Activated CD8-positive, alpha-beta T cell treated with anti-CD3 and anti-CD28 coated beads for 36 hours (primary cell): Measurements from ENCODE around the gene YBX2. TPM values are rescaled to one million over a fixed set of nuclear protein-coding genes. Genes with fewer than 3 reads are reported as not detected.

Experiments
- ATAC-seq: fragments of 200-7000 bp; cut with Tn5 transposase; one replicate; pipeline ENCODE4 v1.10.0; 2021; ENCODE audit warnings: mild to moderate bottlenecking, moderate library complexity
- CTCF ChIA-PET: fragments of 350-600 bp; sonication (Branson Sonifier 250); formaldehyde crosslinking; loops from one replicate; lab custom pipeline; 2021; ENCODE audit warnings: antibody characterized with exemption; lab: Charles Lee
- POLR2A ChIA-PET: fragments of 350-600 bp; sonication (Branson Sonifier 250); formaldehyde crosslinking; loops from one replicate; lab custom pipeline; 2021; ENCODE audit warnings: antibody characterized with exemption; lab: Charles Lee
- DNase-seq: peaks from one replicate; pipeline ENCODE4 v3.0.0-alpha.2; 2020
- H3K27ac Mint-ChIP-seq: one replicate; pipeline ENCODE4 v1.8.0; 2021; ENCODE audit warnings: mild to moderate bottlenecking, mixed read lengths
- H3K27me3 Mint-ChIP-seq: one replicate; pipeline ENCODE4 v1.8.0; 2021; ENCODE audit warnings: mixed read lengths
- H3K36me3 Mint-ChIP-seq: one replicate; pipeline ENCODE4 v1.8.0; 2021; ENCODE audit warnings: low read depth, mixed read lengths
- H3K4me1 Mint-ChIP-seq: one replicate; pipeline ENCODE4 v1.8.0; 2021; ENCODE audit warnings: low read depth, mixed read lengths
- H3K4me3 Mint-ChIP-seq: one replicate; pipeline ENCODE4 v1.8.0; 2021; ENCODE audit warnings: mild to moderate bottlenecking, moderate library complexity, mixed read lengths
- H3K9me3 Mint-ChIP-seq: one replicate; pipeline ENCODE4 v1.8.0; 2021; ENCODE audit warnings: mixed read lengths
- CTCF ChIP-seq: fragments of 200-600 bp; IDR thresholded peaks from one replicate; pipeline ENCODE4 v1.8.0; 2022; ENCODE audit warnings: antibody characterized with exemption, mild to moderate bottlenecking
- intact Hi-C: fragments of 100-400 bp; cut with micrococcal nuclease; formaldehyde crosslinking; loops from one replicate; pipeline ENCODE4 v1.10.0; 2022
- total RNA-seq, 2 experiments: library from RNA; stranded (reverse); gene quantifications; one replicate each; pipeline ENCODE4 v1.2.3, GENCODE V29; 2021

YBX2 gene
- total RNA-seq, 2 experiments from 2014 or later: 0.56 to 0.83 TPM

GRCh38 chr17:7282752-7283321 lies 11.6 kb downstream of the YBX2 start:
- no peak for TF ChIP-seq CTCF
- no peak overlapping the region for H3K27ac Mint-ChIP-seq
- ATAC-seq (no peak), DNase-seq (no peak)
- peak overlapping the region; percentile 24 for H3K4me3 Mint-ChIP-seq
- H3K4me1 Mint-ChIP-seq: peaks cover 19% of the 10 kb centered on the region
- intact Hi-C loops: no loop called here
- ChIA-PET POLR2A (interaction anchor here (0.7 to 2.6 kb wide), 10 partner anchors 9 to 404 kb away, joined by 3 to 15 read pairs (median 4); partner anchors contain the start of genes GPS2 and TP53), CTCF (interaction anchor here (0.9 to 10.3 kb wide), 4 partner anchors 9 to 73 kb away, joined by 3 to 144 read pairs (median 9); no protein-coding TSS in a partner anchor)
- H3K27me3 Mint-ChIP-seq: peaks cover 16% of the 10 kb centered on the region
- H3K9me3 Mint-ChIP-seq: no peaks in the 10 kb centered on the region
- no peaks in the 10 kb centered on the region for H3K36me3 Mint-ChIP-seq

- Mint-ChIP-seq H3K9me3 (no peaks in the 10 kb centered on the region), H3K27me3 (peaks cover 16% of the 10 kb centered on the region), H3K4me3 (peak overlapping the region; percentile 73), H3K27ac (no peak overlapping the region), H3K4me1 (peaks cover 19% of the 10 kb centered on the region), H3K36me3 (no peaks in the 10 kb centered on the region)
- ChIA-PET POLR2A (interaction anchor here (0.7 to 2.6 kb wide), 12 partner anchors 8 to 405 kb away, joined by 3 to 15 read pairs (median 4); partner anchors contain the start of genes GPS2 and TP53), CTCF (interaction anchor here (0.9 to 10.3 kb wide), 8 partner anchors 10 to 435 kb away, joined by 3 to 144 read pairs (median 5); partner anchors contain the start of gene DNAH2)
- no peak for DNase-seq
- intact Hi-C loops: loop anchor here (2.0 kb wide), 1 partner anchor 13 kb away; the partner anchor contains the start of gene YBX2
- no peak for TF ChIP-seq CTCF
- no peak for ATAC-seq
These were observed 12.3 kb downstream of the YBX2 start for GRCh38 chr17:7281953-7282751.

GRCh38 chr17:7281074-7281952 lies 13.1 kb downstream of the YBX2 start, which contains the start of gene SLC2A4:
Gene SLC2A4 (plus strand): TSS chr17:7281718. CDS start chr17:7281935, 217 bp downstream.
- ATAC-seq (peak; percentile 85), DNase-seq (peak; percentile 94)
- Mint-ChIP-seq H3K36me3 (no peaks in the 10 kb centered on the region), H3K27ac (peak within 1 kb of the TSS; percentile 57), H3K4me3 (peak within 1 kb of the TSS; percentile 73), H3K27me3 (peaks cover 16% of the 10 kb centered on the region), H3K4me1 (peaks cover 19% of the 10 kb centered on the region), H3K9me3 (no peaks in the 10 kb centered on the region)
- CTCF ChIA-PET: interaction anchor here (0.7 to 10.3 kb wide), 11 partner anchors 11 to 436 kb away, joined by 3 to 144 read pairs (median 6); partner anchors contain the start of genes ACAP1, DNAH2 and TMEM95
- POLR2A ChIA-PET: interaction anchor here (0.5 to 2.6 kb wide), 14 partner anchors 9 to 155 kb away, joined by 3 to 15 read pairs (median 4); partner anchors contain the start of gene ACAP1
- TF ChIP-seq CTCF: no peak
- intact Hi-C loops: loop anchor here (2.0 kb wide), 1 partner anchor 13 kb away; the partner anchor contains the start of gene YBX2

GRCh38 chr17:7280519-7281073 lies 13.8 kb downstream of the YBX2 start:
- no peaks in the 10 kb centered on the region for H3K9me3 Mint-ChIP-seq
- H3K27me3 Mint-ChIP-seq: peaks cover 16% of the 10 kb centered on the region
- peak overlapping the region; percentile 34 for H3K27ac Mint-ChIP-seq
- CTCF ChIA-PET: interaction anchor here (0.5 to 10.3 kb wide), 14 partner anchors 10 to 437 kb away, joined by 3 to 144 read pairs (median 5); partner anchors contain the start of genes DNAH2, FXR2 and TMEM95
- DNase-seq (peak; percentile 92), ATAC-seq (peak; percentile 85)
- intact Hi-C loops: loop anchor here (2.0 kb wide), 1 partner anchor 14 kb away; the partner anchor contains the start of gene YBX2
- no peaks in the 10 kb centered on the region for H3K36me3 Mint-ChIP-seq
- peak; percentile 79 for TF ChIP-seq CTCF
- peak overlapping the region; percentile 73 for H3K4me3 Mint-ChIP-seq
- POLR2A ChIA-PET: interaction anchor here (0.5 to 2.6 kb wide), 12 partner anchors 9 to 347 kb away, joined by 3 to 15 read pairs (median 4); partner anchors contain the start of genes ACAP1, GABARAP and SAT2
- peaks cover 19% of the 10 kb centered on the region for H3K4me1 Mint-ChIP-seq
